Calu3 (cell line): ENCODE measurements around the gene RABGEF1. TPM values are rescaled to one million over a fixed set of nuclear protein-coding genes. Genes with fewer than 3 reads are reported as not detected.
"Not testable (repeated sequence)": the region's sequence is repeated elsewhere in the genome, so short reads cannot be mapped to it uniquely, and the experiment has no call there.

Experiments used
- BruUV-seq: library from RNA; stranded (reverse); fragments of 400-500 nt; replicated peaks from 2 replicates; lab custom pipeline; 2021; lab: Mats Ljungman, UMichigan
- CTCF ChIA-PET: fragments of 300-600 bp; sonication (Branson Sonifier 250); formaldehyde crosslinking; loops from one replicate; lab custom pipeline; 2022; ENCODE audit warnings: antibody characterized with exemption; lab: Charles Lee
- DNase-seq: peaks from one replicate; pipeline ENCODE4 v3.0.0; 2022
- H3K27ac Mint-ChIP-seq: one replicate; pipeline ENCODE4 v1.8.0; 2022; ENCODE audit warnings: mixed read lengths; ENCODE audit not compliant: unreplicated experiment
- H3K27me3 Mint-ChIP-seq: one replicate; pipeline ENCODE4 v1.8.0; 2022; ENCODE audit warnings: mixed read lengths; ENCODE audit not compliant: unreplicated experiment
- H3K36me3 Mint-ChIP-seq: one replicate; pipeline ENCODE4 v1.8.0; 2022; ENCODE audit warnings: mild to moderate bottlenecking, moderate library complexity, mixed read lengths; ENCODE audit not compliant: insufficient read depth, unreplicated experiment
- H3K4me1 Mint-ChIP-seq: one replicate; pipeline ENCODE4 v1.8.0; 2022; ENCODE audit warnings: mild to moderate bottlenecking, low read depth, mixed read lengths; ENCODE audit not compliant: unreplicated experiment
- H3K4me3 Mint-ChIP-seq: one replicate; pipeline ENCODE4 v1.8.0; 2022; ENCODE audit warnings: mild to moderate bottlenecking, low read depth, moderate library complexity, mixed read lengths; ENCODE audit not compliant: unreplicated experiment
- H3K9me3 Mint-ChIP-seq: one replicate; pipeline ENCODE4 v1.8.0; 2022; ENCODE audit warnings: low read depth, mixed read lengths; ENCODE audit not compliant: unreplicated experiment
- intact Hi-C: fragments of 100-400 bp; cut with micrococcal nuclease; formaldehyde crosslinking; loops from one replicate; pipeline ENCODE4 v1.10.0; 2022; ENCODE audit not compliant: unreplicated experiment
- total RNA-seq: library from RNA; stranded (reverse); gene quantifications from 2 replicates; pipeline ENCODE4 v1.2.3, GENCODE V29; 2022
- TF ChIP-seq, protein P1 (sequence below): fragments of 200-600 bp; IDR thresholded peaks from one replicate; pipeline ENCODE4 v1.8.0; 2022; ENCODE audit warnings: antibody characterized with exemption; ENCODE audit not compliant: unreplicated experiment

The RABGEF1 gene
- total RNA-seq, 1 experiment from 2014 or later = 12.2 TPM

DNA sequence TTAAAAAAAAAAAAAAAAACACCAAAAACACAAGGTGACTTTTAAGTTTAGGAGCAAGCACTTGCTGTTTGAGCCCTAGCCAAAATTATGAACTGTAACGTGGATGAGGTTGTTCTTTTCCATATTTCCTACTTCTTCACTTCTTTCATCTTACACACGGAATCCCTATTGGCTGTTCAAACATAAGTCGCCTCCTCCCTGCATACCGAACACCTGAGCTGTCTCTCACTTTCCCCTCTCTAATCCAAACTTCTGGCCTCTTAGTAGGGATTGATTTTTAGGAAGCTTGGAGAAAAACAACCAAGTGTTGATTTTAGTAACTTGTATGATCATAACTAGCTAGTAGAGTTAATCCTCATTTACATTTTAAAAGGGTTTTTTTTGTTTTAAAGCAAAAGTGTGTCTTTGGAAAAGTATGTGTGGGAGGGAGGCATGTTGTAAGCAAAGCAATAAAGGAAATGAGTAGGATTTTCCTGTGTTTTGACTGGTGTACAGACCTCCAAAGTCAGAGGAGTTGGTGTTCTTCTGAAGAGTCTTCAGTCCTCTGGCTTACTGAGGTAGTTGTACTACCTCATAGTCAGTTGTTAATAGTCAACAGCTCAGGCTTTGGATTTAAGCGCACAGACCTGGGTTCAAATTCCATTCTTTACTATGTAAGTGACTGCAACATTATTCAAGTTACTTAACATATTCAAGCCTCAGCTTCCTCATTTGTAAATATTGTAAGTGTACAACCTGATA, 39.3 kb downstream of the RABGEF1 start:
- no peaks in the 10 kb centered on the region for H3K9me3 Mint-ChIP-seq
- H3K36me3 Mint-ChIP-seq = peaks cover 6% of the 10 kb centered on the region
- no TSS peak for BruUV-seq

DNA sequence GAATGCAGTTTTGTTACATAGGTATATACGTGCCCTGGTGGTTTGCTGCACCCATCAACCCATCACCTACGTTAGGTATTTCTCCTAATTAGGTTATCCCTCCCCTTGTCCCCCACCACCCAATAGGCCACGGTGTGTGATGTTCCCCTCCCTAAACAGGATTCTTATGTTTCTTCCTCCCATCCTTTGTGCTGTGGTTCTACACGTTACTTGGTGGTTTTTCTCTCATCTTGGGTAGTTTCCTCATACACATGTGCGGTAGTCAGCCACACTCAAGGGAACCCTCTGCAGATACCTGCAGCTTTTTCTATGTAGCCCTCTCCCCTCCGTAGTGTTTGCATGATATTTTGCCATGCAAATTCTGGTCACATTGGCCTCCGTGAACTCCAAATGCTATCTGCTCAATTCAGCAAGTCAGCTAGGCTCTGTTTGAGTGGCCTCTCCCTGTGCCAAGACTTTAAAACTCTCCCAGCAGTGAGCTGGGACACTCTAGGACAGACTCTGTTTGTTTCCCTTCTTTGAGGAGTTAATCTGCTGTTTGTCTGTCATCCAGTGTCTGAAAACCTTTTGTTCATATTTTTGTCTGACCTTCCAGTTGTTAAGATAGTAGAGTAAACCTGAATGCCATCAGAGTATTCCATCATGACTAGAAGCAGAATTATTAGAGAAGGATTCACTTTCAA, 41.0 kb downstream of the RABGEF1 start:
- Mint-ChIP-seq H3K4me1 (no peaks in the 10 kb centered on the region), H3K4me3 (no peak overlapping the region), H3K27me3 (no peaks in the 10 kb centered on the region), H3K27ac (no peak overlapping the region), H3K36me3 (peaks cover 15% of the 10 kb centered on the region), H3K9me3 (no peaks in the 10 kb centered on the region)
- intact Hi-C loops = no loop called here
- DNase-seq = no peak
- no TSS peak for BruUV-seq
- TF ChIP-seq, protein P1, sequence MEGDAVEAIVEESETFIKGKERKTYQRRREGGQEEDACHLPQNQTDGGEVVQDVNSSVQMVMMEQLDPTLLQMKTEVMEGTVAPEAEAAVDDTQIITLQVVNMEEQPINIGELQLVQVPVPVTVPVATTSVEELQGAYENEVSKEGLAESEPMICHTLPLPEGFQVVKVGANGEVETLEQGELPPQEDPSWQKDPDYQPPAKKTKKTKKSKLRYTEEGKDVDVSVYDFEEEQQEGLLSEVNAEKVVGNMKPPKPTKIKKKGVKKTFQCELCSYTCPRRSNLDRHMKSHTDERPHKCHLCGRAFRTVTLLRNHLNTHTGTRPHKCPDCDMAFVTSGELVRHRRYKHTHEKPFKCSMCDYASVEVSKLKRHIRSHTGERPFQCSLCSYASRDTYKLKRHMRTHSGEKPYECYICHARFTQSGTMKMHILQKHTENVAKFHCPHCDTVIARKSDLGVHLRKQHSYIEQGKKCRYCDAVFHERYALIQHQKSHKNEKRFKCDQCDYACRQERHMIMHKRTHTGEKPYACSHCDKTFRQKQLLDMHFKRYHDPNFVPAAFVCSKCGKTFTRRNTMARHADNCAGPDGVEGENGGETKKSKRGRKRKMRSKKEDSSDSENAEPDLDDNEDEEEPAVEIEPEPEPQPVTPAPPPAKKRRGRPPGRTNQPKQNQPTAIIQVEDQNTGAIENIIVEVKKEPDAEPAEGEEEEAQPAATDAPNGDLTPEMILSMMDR = no peak
- CTCF ChIA-PET = no interaction called here

More for the DNA sequence above, 39.3 kb downstream of the RABGEF1 start:
- TF ChIP-seq, protein P1 = no peak
- CTCF ChIA-PET = interaction anchor here (0.6 kb wide), 1 partner anchor 36 kb away, joined by 3 read pairs; no protein-coding TSS in a partner anchor
- Mint-ChIP-seq H3K27me3 (no peaks in the 10 kb centered on the region), H3K27ac (no peak overlapping the region), H3K4me3 (no peak overlapping the region), H3K4me1 (no peaks in the 10 kb centered on the region)
- DNase-seq = no peak
- intact Hi-C loops = no loop called here

DNA sequence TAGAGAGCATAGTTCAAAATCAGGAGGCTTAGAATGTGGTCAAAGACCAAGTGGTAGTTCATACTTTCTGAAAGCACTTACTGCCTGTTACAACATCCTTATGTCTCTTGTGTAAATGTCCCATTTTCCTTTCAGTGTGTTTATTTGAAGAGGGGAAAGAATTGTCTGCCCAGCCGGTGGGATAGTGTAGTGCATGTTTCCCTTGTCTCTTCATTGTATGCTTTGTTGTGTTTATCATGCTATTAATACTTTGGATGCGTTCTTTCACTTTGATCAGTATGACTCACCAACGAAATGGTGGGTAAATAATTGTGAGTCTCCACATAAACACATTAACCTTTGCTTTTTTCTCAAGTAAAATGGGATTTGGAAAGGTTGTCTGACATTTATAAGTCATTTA, 42.3 kb downstream of the RABGEF1 start:
- H3K27me3 Mint-ChIP-seq, H3K9me3 Mint-ChIP-seq, BruUV-seq, H3K27ac Mint-ChIP-seq, H3K4me1 Mint-ChIP-seq, CTCF ChIA-PET, intact Hi-C loops, H3K4me3 Mint-ChIP-seq, DNase-seq: not testable (repeated sequence)
- H3K36me3 Mint-ChIP-seq = peaks cover 12% of the 10 kb centered on the region

DNA sequence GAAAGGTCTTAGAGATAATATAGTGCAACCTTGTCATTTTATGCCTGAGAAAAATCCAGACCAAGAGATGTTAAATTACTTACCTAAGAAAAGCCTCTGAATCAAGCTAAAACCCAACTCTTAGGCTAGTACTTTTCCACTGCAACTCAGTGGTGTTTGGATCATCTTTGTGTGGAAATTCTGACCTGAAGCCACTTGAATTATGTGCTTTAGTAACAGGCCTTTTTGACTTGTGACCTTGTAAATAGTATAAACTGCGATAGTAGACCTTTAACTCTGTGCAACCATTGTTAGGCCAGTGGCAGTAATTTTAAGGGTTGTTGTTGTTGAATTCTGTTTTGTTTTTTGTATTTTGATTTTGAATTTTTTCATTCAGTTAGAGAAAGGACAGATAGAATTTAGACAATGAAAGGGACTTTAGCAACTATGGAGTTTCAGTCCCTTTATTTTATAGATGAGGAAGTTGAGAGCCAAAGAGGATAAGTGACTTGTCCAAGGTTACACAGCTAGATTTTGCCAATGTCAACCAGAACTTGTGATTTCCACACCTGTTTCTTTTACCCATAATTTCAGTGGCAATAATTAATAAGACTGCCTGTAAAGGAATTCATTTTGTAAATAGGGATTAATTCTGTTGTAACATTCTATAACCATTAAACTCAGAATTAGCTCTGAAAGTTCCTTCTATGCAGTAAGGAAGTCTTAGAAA, 43.5 kb downstream of the RABGEF1 start:
- H3K9me3 Mint-ChIP-seq, DNase-seq, H3K4me1 Mint-ChIP-seq, H3K27me3 Mint-ChIP-seq, BruUV-seq, intact Hi-C loops, H3K27ac Mint-ChIP-seq, CTCF ChIA-PET, H3K4me3 Mint-ChIP-seq: not testable (repeated sequence)
- peaks cover 12% of the 10 kb centered on the region for H3K36me3 Mint-ChIP-seq

DNA sequence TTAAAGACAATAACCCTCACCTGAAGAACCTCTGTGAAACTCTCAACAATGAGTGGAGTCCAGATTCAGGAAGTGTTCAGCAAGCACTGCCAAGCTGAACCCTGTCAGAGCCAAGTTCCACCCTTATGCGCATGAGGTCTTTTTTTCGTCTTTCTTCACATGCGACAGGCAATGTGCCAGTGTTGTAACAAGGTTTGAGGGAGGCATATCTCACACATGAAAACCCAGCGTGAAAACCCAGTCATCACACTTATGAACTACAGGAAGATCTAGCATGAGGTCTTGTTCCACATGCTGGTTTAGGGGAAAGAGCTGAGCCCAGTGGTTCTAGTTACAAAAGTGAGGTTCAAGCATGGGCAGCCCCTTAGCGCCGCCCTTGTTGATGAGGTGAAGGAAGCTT, 49.7 kb downstream of the RABGEF1 start:
- Mint-ChIP-seq H3K36me3 (peaks cover 21% of the 10 kb centered on the region), H3K27ac (no peak overlapping the region), H3K9me3 (no peaks in the 10 kb centered on the region), H3K27me3 (no peaks in the 10 kb centered on the region), H3K4me1 (no peaks in the 10 kb centered on the region), H3K4me3 (no peak overlapping the region)
- CTCF ChIA-PET = no interaction called here
- intact Hi-C loops = no loop called here
- TF ChIP-seq, protein P1 = no peak
- no peak for DNase-seq
- BruUV-seq = no TSS peak
